Measurements from ENCODE around the gene LBX2. TPM values are rescaled to one million over a fixed set of nuclear protein-coding genes. Genes with fewer than 3 reads are reported as not detected.

Gene LBX2
- total RNA-seq, 1 experiment from 2014 or later, result 9.6 TPM

GRCh38 chr2:74448771-74449170 lies 50.6 kb downstream of the LBX2 start:
- Histone ChIP-seq H3K36me3 (ENCODE audit: control insufficient read depth, insufficient read depth, low read length) (no peaks in the 10 kb centered on the region), H3K9me3 (ENCODE audit: control insufficient read depth, insufficient read depth, low read depth, low read length) (no peaks in the 10 kb centered on the region), H3K27me3 (ENCODE audit: control insufficient read depth, insufficient read depth, low read length) (peaks cover 3% of the 10 kb centered on the region; the same call in 1 of the 2 replicates), H3K4me3 (ENCODE audit: low read depth in 2 of 2, low read length in 2 of 2) (no peak overlapping the region), H3K27ac (ENCODE audit: low read length) (no peak overlapping the region), H3K4me1 (ENCODE audit: control insufficient read depth, insufficient read depth, low read length) (no peaks in the 10 kb centered on the region)
- TF ChIP-seq TCF7L2 (IDR thresholded peaks at IDR 0.05; ENCODE audit: low read depth, low read length), result no peak
- TF ChIP-seq REST (IDR thresholded peaks at IDR 0.05; ENCODE audit: insufficient read depth in 1 of 2, low read depth in 2 of 2, low read length in 1 of 2), result no peak
- TF ChIP-seq POLR2AphosphoS5 (IDR thresholded peaks at IDR 0.05; ENCODE audit: low read depth, low read length), result no peak
- TF ChIP-seq CTCF (IDR thresholded peaks at IDR 0.05), result no peak
- no peak for TF ChIP-seq SIN3A (IDR thresholded peaks at IDR 0.05; ENCODE audit: borderline replicate concordance, insufficient read depth, low read depth, low read length)
- ChIA-PET POLR2A (no interaction called here), CTCF (no interaction called here)
- in situ Hi-C loops (cut with HindIII; ENCODE audit: low pct_unique_long_range_greater_than_20kb, low sequenced_read_pairs) (no loop called here), intact Hi-C loops (cut with micrococcal nuclease; ENCODE audit: unreplicated experiment) (no loop called here)
- no TSS peak for BruUV-seq (replicated peaks)
- DNase-seq (ENCODE audit: low read depth, low spot score) (no peak), ATAC-seq (no peak)

Other genes starting within 250 kb of the LBX2 start
- 1.2 TPM for gene SLC4A5, start 156.2 kb downstream of the LBX2 start, total RNA-seq (2021; ENCODE audit: unreplicated experiment)
- 190 TPM for gene DCTN1, start 119.3 kb downstream of the LBX2 start, total RNA-seq (2021; ENCODE audit: unreplicated experiment)
- gene C2orf81, start 78.0 kb downstream of the LBX2 start, total RNA-seq (2021; ENCODE audit: unreplicated experiment), result 3.9 TPM
- 27.7 TPM for gene WDR54, start 77.9 kb downstream of the LBX2 start, total RNA-seq (2021; ENCODE audit: unreplicated experiment)
- 83.1 TPM for gene RTKN, start 57.7 kb downstream of the LBX2 start, total RNA-seq (2021; ENCODE audit: unreplicated experiment)
- 26.5 TPM for gene INO80B, start 44.5 kb downstream of the LBX2 start, total RNA-seq (2021; ENCODE audit: unreplicated experiment)
- 67.6 TPM for gene WBP1, start 41.2 kb downstream of the LBX2 start, total RNA-seq (2021; ENCODE audit: unreplicated experiment)
- gene MOGS, start 34.2 kb downstream of the LBX2 start, total RNA-seq (2021; ENCODE audit: unreplicated experiment), result 79.5 TPM
- gene MRPL53, start 26.9 kb downstream of the LBX2 start, total RNA-seq (2021; ENCODE audit: unreplicated experiment), result 98.1 TPM
- gene CCDC142, start 16.6 kb downstream of the LBX2 start, total RNA-seq (2021; ENCODE audit: unreplicated experiment), result 24.2 TPM
- gene TTC31, start 16.5 kb downstream of the LBX2 start, total RNA-seq (2021; ENCODE audit: unreplicated experiment), result 38.7 TPM
- 36.8 TPM for gene PCGF1, start 8.1 kb upstream of the LBX2 start, total RNA-seq (2021; ENCODE audit: unreplicated experiment)
- gene TLX2, start 14.8 kb upstream of the LBX2 start, total RNA-seq (2021; ENCODE audit: unreplicated experiment), result not detected
- 0.41 TPM for gene DQX1, start 26.6 kb upstream of the LBX2 start, total RNA-seq (2021; ENCODE audit: unreplicated experiment)
- gene AUP1, start 30.1 kb upstream of the LBX2 start, total RNA-seq (2021; ENCODE audit: unreplicated experiment), result 142 TPM
- gene HTRA2, start 30.3 kb upstream of the LBX2 start, total RNA-seq (2021; ENCODE audit: unreplicated experiment), result 21.2 TPM
- 1.0 TPM for gene LOXL3, start 54.3 kb upstream of the LBX2 start, total RNA-seq (2021; ENCODE audit: unreplicated experiment)
- 6.2 TPM for gene DOK1, start 55.1 kb upstream of the LBX2 start, total RNA-seq (2021; ENCODE audit: unreplicated experiment)
- not detected for gene M1AP, start 148.7 kb upstream of the LBX2 start, total RNA-seq (2021; ENCODE audit: unreplicated experiment)
- gene SEMA4F, start 154.6 kb upstream of the LBX2 start, total RNA-seq (2021; ENCODE audit: unreplicated experiment), result 13.3 TPM

Data from Panc1 (cell line).